ENCODE results near the gene SLC35A3.

SLC35A3 gene

DNA sequence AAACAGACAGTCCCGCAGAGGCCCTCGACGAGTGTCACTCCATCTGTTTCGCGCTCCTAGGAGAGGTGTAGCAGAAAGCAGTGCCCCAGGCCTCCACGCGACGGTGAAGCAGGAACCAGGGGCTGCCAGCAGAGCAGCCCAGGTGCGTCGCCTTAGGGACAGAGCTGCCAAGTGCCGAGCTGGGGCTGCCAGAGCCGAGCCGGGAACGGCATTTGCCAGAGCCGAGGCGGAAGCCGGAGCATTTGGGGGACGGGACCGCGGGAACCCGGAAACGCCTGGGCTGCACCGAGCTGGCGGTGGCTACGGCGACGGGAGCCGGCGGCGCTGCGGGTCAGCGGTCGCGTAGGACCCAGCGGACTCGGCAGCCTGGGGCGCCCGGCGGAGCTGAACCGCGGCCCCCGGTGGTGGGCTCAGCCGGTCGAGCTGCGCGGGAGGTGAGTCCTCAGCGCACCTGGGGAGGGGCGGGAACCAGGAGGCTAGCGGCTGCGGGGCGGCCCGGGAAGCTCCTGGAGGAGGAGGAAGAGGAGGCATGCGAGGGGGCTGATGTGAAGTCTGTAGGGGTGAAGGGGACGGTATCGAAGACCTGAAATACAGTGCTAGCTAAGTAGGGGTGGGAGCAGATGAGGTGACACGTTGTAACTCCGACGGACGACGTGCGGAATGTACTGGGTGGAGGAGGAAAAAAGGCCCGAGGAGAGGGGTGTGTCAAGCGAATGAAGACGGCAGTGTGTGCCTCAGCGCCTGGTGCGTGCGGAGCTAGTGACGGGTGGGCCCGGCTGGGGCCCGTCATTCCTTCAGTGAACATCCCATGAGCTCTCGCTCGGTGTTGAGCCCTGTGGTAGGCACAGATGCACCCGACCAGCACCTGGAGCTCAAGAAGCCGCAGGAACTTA lies at the start of gene SLC35A3:
Gene SLC35A3 (plus strand): TSS at position 268 of the 893 bp plus-strand sequence. CDS start 23,559 bp downstream, outside the sequence.
- Histone ChIP-seq H2AFZ (ENCODE audit: low read depth, low read length) (peak within 1 kb of the TSS; percentile 91), H3K9ac (ENCODE audit: low read depth, low read length) (peak within 1 kb of the TSS; percentile 75), H3K9me3 (ENCODE audit: insufficient read depth, low read length, severe bottlenecking) (no peaks in the 10 kb centered on the region), H3K4me2 (ENCODE audit: insufficient read depth, low read length) (peak within 1 kb of the TSS; percentile 69), H3K4me1 (ENCODE audit: insufficient read depth, low read length) (peaks cover 34% of the 10 kb centered on the region), H3K36me3 (ENCODE audit: insufficient read depth, low read length) (peaks cover 10% of the 10 kb centered on the region), H3K27me3 (ENCODE audit: insufficient read depth, low read length, poor library complexity) (no peaks in the 10 kb centered on the region), H4K20me1 (ENCODE audit: insufficient read depth, low read length) (no peaks in the 10 kb centered on the region; the same call in 1 of the 2 replicates), H3K79me2 (ENCODE audit: insufficient read depth, low read length) (peaks cover 49% of the 10 kb centered on the region), H3K4me3 (ENCODE audit: low read depth in 1 of 2, low read length in 2 of 2) (peak within 1 kb of the TSS; percentile 78 to 80), H3K27ac (ENCODE audit: low read length) (peak within 1 kb of the TSS; percentile 75)
- peak; percentile 89 for ATAC-seq (ENCODE audit: insufficient read depth, low read depth)
- peak; percentile 86 for DNase-seq
- TF ChIP-seq EZH2 (IDR thresholded peaks at IDR 0.05; ENCODE audit: borderline replicate concordance, low read depth, low read length, severe bottlenecking) (no peak), CTCF (IDR thresholded peaks at IDR 0.05; ENCODE audit: borderline replicate concordance, extremely low read depth, low read length, poor library complexity, severe bottlenecking) (no peak)

- Histone ChIP-seq H3K9me3 (ENCODE audit: insufficient read depth, low read length, severe bottlenecking) (peaks cover 7% of the 10 kb centered on the region), H3K4me1 (ENCODE audit: insufficient read depth, low read length) (no peaks in the 10 kb centered on the region), H3K27ac (ENCODE audit: low read length) (no peak overlapping the region), H2AFZ (ENCODE audit: low read depth, low read length) (no peak overlapping the region), H3K79me2 (ENCODE audit: insufficient read depth, low read length) (no peaks in the 10 kb centered on the region), H4K20me1 (ENCODE audit: insufficient read depth, low read length) (no peaks in the 10 kb centered on the region), H3K4me3 (ENCODE audit: low read depth in 1 of 2, low read length in 2 of 2) (no peak overlapping the region), H3K27me3 (ENCODE audit: insufficient read depth, low read length, poor library complexity) (no peaks in the 10 kb centered on the region), H3K36me3 (ENCODE audit: insufficient read depth, low read length) (no peaks in the 10 kb centered on the region), H3K9ac (ENCODE audit: low read depth, low read length) (no peak overlapping the region), H3K4me2 (ENCODE audit: insufficient read depth, low read length) (no peak overlapping the region)
- no peak for TF ChIP-seq EZH2 (IDR thresholded peaks at IDR 0.05; ENCODE audit: borderline replicate concordance, low read depth, low read length, severe bottlenecking)
- no peak for TF ChIP-seq CTCF (IDR thresholded peaks at IDR 0.05; ENCODE audit: borderline replicate concordance, extremely low read depth, low read length, poor library complexity, severe bottlenecking)
- DNase-seq: no peak
- no peak for ATAC-seq (ENCODE audit: insufficient read depth, low read depth)
These were observed 35.0 kb upstream of the SLC35A3 start for GRCh38 chr1:99934801-99935200.

GRCh38 chr1:99935534-99935933 lies 34.3 kb upstream of the SLC35A3 start:
- H3K4me2 ChIP-seq (ENCODE audit: insufficient read depth, low read length): no peak overlapping the region
- H4K20me1 ChIP-seq (ENCODE audit: insufficient read depth, low read length): no peaks in the 10 kb centered on the region
- H3K9ac ChIP-seq (ENCODE audit: low read depth, low read length): no peak overlapping the region
- H3K4me3 ChIP-seq (ENCODE audit: low read depth in 1 of 2, low read length in 2 of 2): no peak overlapping the region
- H3K4me1 ChIP-seq (ENCODE audit: insufficient read depth, low read length): no peaks in the 10 kb centered on the region
- H3K27ac ChIP-seq (ENCODE audit: low read length): no peak overlapping the region
- no peaks in the 10 kb centered on the region for H3K79me2 ChIP-seq (ENCODE audit: insufficient read depth, low read length)
- H3K27me3 ChIP-seq (ENCODE audit: insufficient read depth, low read length, poor library complexity): no peaks in the 10 kb centered on the region
- DNase-seq (no peak), ATAC-seq (ENCODE audit: insufficient read depth, low read depth) (no peak)
- no peak for TF ChIP-seq CTCF (IDR thresholded peaks at IDR 0.05; ENCODE audit: borderline replicate concordance, extremely low read depth, low read length, poor library complexity, severe bottlenecking)
- TF ChIP-seq EZH2 (IDR thresholded peaks at IDR 0.05; ENCODE audit: borderline replicate concordance, low read depth, low read length, severe bottlenecking): no peak
- H2AFZ ChIP-seq (ENCODE audit: low read depth, low read length): no peak overlapping the region
- H3K9me3 ChIP-seq (ENCODE audit: insufficient read depth, low read length, severe bottlenecking): peaks cover 7% of the 10 kb centered on the region
- H3K36me3 ChIP-seq (ENCODE audit: insufficient read depth, low read length): no peaks in the 10 kb centered on the region
